PC-3 (cell line): ENCODE measurements around the gene DMD. TPM values are rescaled to one million over a fixed set of nuclear protein-coding genes. Genes with fewer than 3 reads are reported as not detected.

Experiments
- ATAC-seq: fragments of 200-7000 bp; cut with Tn5 transposase; 2 replicates; pipeline ENCODE4 v1.9.1; 2020; ENCODE audit warnings: mild to moderate bottlenecking, moderate library complexity
- BruUV-seq: library from RNA; stranded (reverse); fragments of 400-500 nt; replicated peaks from 2 replicates; lab custom pipeline; 2021; lab: Mats Ljungman, UMichigan
- CTCF ChIA-PET: fragments of 300-600 bp; sonication (Branson Sonifier 250); formaldehyde crosslinking; loops from one replicate; lab custom pipeline; 2022; ENCODE audit warnings: antibody characterized with exemption; lab: Charles Lee
- POLR2A ChIA-PET: fragments of 300-600 bp; sonication (Branson Sonifier 250); formaldehyde crosslinking; loops from one replicate; lab custom pipeline; 2022; ENCODE audit warnings: antibody characterized with exemption; ENCODE audit not compliant: unreplicated experiment; lab: Charles Lee
- DNase-seq: peaks from one replicate; pipeline ENCODE4 v3.0.0-alpha.2; 2015
- H2AFZ ChIP-seq: fragments of 300-600 bp; sonication (generic); 2 replicates; pipeline ENCODE4 v1.6.0; 2016; ENCODE audit warnings: antibody characterized with exemption, low read length
- H3F3A ChIP-seq: fragments of 300-600 bp; sonication (generic); one replicate; pipeline ENCODE4 v1.6.0; 2017; ENCODE audit warnings: antibody characterized with exemption, low read length, control low read depth, mild to moderate bottlenecking; ENCODE audit not compliant: unreplicated experiment
- H3K27ac ChIP-seq: fragments of 300-600 bp; sonication (generic); 2 replicates; pipeline ENCODE4 v1.5.1; 2016; ENCODE audit warnings: mild to moderate bottlenecking, low read length
- H3K27me3 ChIP-seq: fragments of 300-600 bp; sonication (generic); 2 replicates; pipeline ENCODE4 v1.6.1; 2016; ENCODE audit warnings: low read length, mixed read lengths
- H3K36me3 ChIP-seq: fragments of 300-600 bp; sonication (generic); 2 replicates; pipeline ENCODE4 v1.6.1; 2016; ENCODE audit warnings: low read depth, mixed run types, low read length, mixed read lengths
- H3K4me1 ChIP-seq: fragments of 300-600 bp; sonication (generic); 2 replicates; pipeline ENCODE4 v1.5.1; 2016; ENCODE audit warnings: low read length; ENCODE audit not compliant: insufficient read depth
- H3K4me2 ChIP-seq: fragments of 300-600 bp; sonication (generic); 2 replicates; pipeline ENCODE4 v1.6.0; 2016; ENCODE audit warnings: low read length
- H3K4me3 ChIP-seq: fragments of 300-600 bp; sonication (generic); 2 replicates; pipeline ENCODE4 v1.5.1; 2016; ENCODE audit warnings: mild to moderate bottlenecking, low read length, mixed read lengths
- H3K79me2 ChIP-seq: fragments of 300-600 bp; sonication (generic); 2 replicates; pipeline ENCODE4 v1.6.1; 2017; ENCODE audit warnings: low read length, mixed read lengths
- H3K9ac ChIP-seq: fragments of 300-600 bp; sonication (generic); 2 replicates; pipeline ENCODE4 v1.6.0; 2016; ENCODE audit warnings: mild to moderate bottlenecking, low read length
- H3K9me2 ChIP-seq: fragments of 300-600 bp; sonication (generic); replicated peaks from 2 replicates; pipeline ENCODE4 v1.6.1; 2016; ENCODE audit warnings: mixed run types, low read length, mixed read lengths
- H3K9me3 ChIP-seq: fragments of 300-600 bp; sonication (generic); 2 replicates; pipeline ENCODE4 v1.6.1; 2016; ENCODE audit warnings: low read length, mixed read lengths
- H4K20me1 ChIP-seq: fragments of 300-600 bp; sonication (generic); 2 replicates; pipeline ENCODE4 v1.6.1; 2016; ENCODE audit warnings: low read length, mixed read lengths
- EZH2 ChIP-seq: fragments of 300-600 bp; sonication (generic); IDR thresholded peaks from one replicate; pipeline ENCODE4 v1.6.1; 2017; ENCODE audit warnings: antibody characterized with exemption, mild to moderate bottlenecking, low read length; ENCODE audit not compliant: unreplicated experiment
- EZH2phosphoT487 ChIP-seq: fragments of 300-600 bp; sonication (generic); IDR thresholded peaks from 2 replicates; pipeline ENCODE4 v1.6.1; 2018; ENCODE audit warnings: mild to moderate bottlenecking, antibody characterized with exemption, low read length, borderline replicate concordance
- intact Hi-C: fragments of 100-400 bp; cut with micrococcal nuclease; formaldehyde crosslinking; loops from 2 replicates; pipeline ENCODE4 v1.9.0; 2023
- total RNA-seq: library from RNA; depleted of rRNA; stranded (reverse); fragments of >200 nt; gene quantifications from 2 replicates; pipeline ENCODE4 v1.2.3, GENCODE V29; 2014
- TF ChIP-seq, protein P1 (sequence below): fragments of 300-600 bp; sonication (generic); conservative IDR thresholded peaks from 2 replicates; pipeline ENCODE4 v1.5.1; 2017; ENCODE audit warnings: antibody characterized with exemption, low read depth, mild to moderate bottlenecking, low read length

Gene DMD
- total RNA-seq, 1 experiment from 2014 or later, result not detected

DNA sequence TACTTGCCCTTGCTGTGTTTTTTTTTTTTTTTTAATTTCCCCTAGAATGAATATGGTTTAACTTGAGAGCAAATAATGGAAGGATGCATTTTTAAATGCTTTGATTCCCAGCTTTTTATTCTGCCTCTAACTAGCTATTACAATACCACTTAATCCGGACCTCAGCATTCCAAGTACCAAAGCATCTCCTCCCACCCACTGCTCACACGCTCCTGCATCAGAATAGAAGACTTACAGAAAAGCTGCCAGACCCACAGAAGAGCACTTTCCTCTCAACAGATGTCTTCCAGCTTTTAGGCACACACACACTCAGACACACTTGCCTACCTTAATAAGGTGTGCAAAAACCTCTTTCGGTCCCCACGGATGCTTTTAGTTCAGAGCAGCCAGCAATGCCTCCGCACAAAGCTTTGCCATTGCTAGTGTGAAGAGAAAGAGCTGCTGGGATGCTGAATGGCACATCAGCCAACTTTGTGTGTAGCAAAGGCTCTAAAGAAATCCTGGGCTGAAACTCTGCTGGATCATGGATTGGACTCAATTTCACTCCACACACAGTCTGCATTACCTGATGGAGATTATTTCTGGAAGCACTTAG is 1056.2 kb downstream of the DMD start:
- no peaks in the 10 kb centered on the region for H3K79me2 ChIP-seq
- ChIA-PET CTCF (no interaction called here), POLR2A (no interaction called here)
- no peaks in the 10 kb centered on the region for H4K20me1 ChIP-seq
- H3K4me2 ChIP-seq, result no peak overlapping the region
- no peak overlapping the region for H2AFZ ChIP-seq
- no peaks in the 10 kb centered on the region for H3F3A ChIP-seq
- H3K4me1 ChIP-seq, result no peaks in the 10 kb centered on the region
- no peaks in the 10 kb centered on the region for H3K27me3 ChIP-seq
- ATAC-seq (no peak), DNase-seq (no peak)
- no TSS peak for BruUV-seq
- no peaks in the 10 kb centered on the region for H3K9me3 ChIP-seq
- H3K4me3 ChIP-seq, result no peak overlapping the region
- H3K9me2 ChIP-seq, result no peaks in the 10 kb centered on the region
- H3K36me3 ChIP-seq, result no peaks in the 10 kb centered on the region
- no peak overlapping the region for H3K27ac ChIP-seq
- H3K9ac ChIP-seq, result no peak overlapping the region
- intact Hi-C loops, result no loop called here
- TF ChIP-seq, protein P1, sequence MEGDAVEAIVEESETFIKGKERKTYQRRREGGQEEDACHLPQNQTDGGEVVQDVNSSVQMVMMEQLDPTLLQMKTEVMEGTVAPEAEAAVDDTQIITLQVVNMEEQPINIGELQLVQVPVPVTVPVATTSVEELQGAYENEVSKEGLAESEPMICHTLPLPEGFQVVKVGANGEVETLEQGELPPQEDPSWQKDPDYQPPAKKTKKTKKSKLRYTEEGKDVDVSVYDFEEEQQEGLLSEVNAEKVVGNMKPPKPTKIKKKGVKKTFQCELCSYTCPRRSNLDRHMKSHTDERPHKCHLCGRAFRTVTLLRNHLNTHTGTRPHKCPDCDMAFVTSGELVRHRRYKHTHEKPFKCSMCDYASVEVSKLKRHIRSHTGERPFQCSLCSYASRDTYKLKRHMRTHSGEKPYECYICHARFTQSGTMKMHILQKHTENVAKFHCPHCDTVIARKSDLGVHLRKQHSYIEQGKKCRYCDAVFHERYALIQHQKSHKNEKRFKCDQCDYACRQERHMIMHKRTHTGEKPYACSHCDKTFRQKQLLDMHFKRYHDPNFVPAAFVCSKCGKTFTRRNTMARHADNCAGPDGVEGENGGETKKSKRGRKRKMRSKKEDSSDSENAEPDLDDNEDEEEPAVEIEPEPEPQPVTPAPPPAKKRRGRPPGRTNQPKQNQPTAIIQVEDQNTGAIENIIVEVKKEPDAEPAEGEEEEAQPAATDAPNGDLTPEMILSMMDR, result no peak
- TF ChIP-seq EZH2 (no peak), EZH2phosphoT487 (no peak)

DNA sequence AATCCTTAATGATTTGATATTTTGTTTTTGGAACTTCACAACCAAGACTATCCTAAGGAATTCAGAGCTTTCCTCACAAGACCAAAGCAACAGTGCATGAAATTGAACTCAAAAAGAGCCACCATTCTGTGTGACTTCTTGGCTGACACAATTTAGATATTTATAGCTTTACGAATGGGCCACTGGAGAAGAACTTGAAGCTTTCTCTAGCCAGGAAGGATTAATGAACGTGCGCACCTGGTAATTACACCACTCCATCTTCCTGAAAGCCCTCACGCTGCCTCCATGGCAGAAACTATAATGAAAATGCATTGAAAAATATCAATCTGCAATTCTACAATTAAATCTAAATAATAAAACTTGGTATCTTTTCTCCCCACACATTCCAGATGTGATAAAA is 1057.8 kb downstream of the DMD start:
- ATAC-seq, result no peak
- intact Hi-C loops, result no loop called here

DNA sequence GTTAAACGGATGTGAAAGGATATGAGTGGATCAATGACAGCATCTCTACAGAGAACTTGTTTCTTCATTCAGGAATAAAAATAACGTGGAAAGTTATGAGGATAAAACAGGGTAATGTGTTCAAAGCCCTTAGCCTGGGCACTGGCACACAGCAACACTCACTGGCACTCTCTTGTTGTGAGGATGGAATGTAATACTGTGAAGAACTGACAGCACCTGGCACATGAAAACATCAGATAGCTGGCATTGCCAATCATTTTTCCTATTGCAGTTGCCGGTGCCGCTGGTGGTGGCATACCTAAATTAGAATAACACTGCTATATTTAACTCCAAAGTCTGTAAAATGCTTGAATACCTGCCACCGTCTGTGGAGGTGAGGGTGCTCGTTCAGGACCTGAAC is 1061.2 kb downstream of the DMD start:
- Histone ChIP-seq H4K20me1 (no peaks in the 10 kb centered on the region), H3F3A (no peaks in the 10 kb centered on the region), H3K36me3 (no peaks in the 10 kb centered on the region), H3K9me2 (no peaks in the 10 kb centered on the region), H2AFZ (no peak overlapping the region), H3K9ac (no peak overlapping the region), H3K79me2 (no peaks in the 10 kb centered on the region), H3K4me2 (no peak overlapping the region), H3K9me3 (no peaks in the 10 kb centered on the region), H3K4me1 (no peaks in the 10 kb centered on the region), H3K27ac (no peak overlapping the region), H3K27me3 (no peaks in the 10 kb centered on the region), H3K4me3 (no peak overlapping the region)
- intact Hi-C loops, result no loop called here
- no TSS peak for BruUV-seq
- TF ChIP-seq EZH2 (no peak), EZH2phosphoT487 (no peak)
- TF ChIP-seq, protein P1, result no peak
- CTCF ChIA-PET, result no interaction called here
- ATAC-seq (no peak), DNase-seq (no peak)
- POLR2A ChIA-PET, result no interaction called here

More for the DNA sequence above, 1057.8 kb downstream of the DMD start:
- ChIA-PET CTCF (no interaction called here), POLR2A (no interaction called here)
- H3K9ac ChIP-seq, result no peak overlapping the region
- no peaks in the 10 kb centered on the region for H3K9me3 ChIP-seq
- no peaks in the 10 kb centered on the region for H3K27me3 ChIP-seq
- TF ChIP-seq, protein P1, result no peak
- no peak for TF ChIP-seq EZH2phosphoT487
- TF ChIP-seq EZH2, result no peak
- no peak for DNase-seq
- no peaks in the 10 kb centered on the region for H4K20me1 ChIP-seq
- H3F3A ChIP-seq, result no peaks in the 10 kb centered on the region
- H3K4me2 ChIP-seq, result no peak overlapping the region
- BruUV-seq, result no TSS peak
- no peaks in the 10 kb centered on the region for H3K79me2 ChIP-seq
- H3K27ac ChIP-seq, result no peak overlapping the region
- H3K36me3 ChIP-seq, result no peaks in the 10 kb centered on the region
- H3K9me2 ChIP-seq, result no peaks in the 10 kb centered on the region
- H3K4me1 ChIP-seq, result no peaks in the 10 kb centered on the region
- H2AFZ ChIP-seq, result no peak overlapping the region
- no peak overlapping the region for H3K4me3 ChIP-seq
